ENCODE data around the gene KRTAP10-3.

Gene KRTAP10-3

DNA sequence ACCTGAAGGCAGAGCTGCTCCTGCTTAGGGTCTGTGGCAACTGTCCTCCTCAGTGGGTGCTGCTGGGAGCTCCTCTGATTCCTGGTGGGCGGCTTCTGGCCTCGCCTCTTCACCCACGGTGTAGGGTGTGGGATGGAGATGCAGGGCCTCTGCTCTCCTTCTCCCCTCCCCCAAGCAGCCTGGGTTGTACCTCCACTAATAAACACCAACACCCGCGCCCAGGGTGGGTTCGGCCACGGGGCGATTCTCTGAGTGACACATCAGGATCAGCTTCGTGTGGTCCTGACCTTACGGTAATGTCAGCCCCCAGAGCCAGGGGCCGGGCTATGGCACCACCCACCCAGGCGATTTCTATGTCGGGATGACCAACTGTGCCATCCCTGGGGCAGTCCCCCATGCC lies 42.3 kb downstream of the KRTAP10-3 start:
- no peak for DNase-seq (ENCODE audit: low read depth)
- TF ChIP-seq, protein P1, sequence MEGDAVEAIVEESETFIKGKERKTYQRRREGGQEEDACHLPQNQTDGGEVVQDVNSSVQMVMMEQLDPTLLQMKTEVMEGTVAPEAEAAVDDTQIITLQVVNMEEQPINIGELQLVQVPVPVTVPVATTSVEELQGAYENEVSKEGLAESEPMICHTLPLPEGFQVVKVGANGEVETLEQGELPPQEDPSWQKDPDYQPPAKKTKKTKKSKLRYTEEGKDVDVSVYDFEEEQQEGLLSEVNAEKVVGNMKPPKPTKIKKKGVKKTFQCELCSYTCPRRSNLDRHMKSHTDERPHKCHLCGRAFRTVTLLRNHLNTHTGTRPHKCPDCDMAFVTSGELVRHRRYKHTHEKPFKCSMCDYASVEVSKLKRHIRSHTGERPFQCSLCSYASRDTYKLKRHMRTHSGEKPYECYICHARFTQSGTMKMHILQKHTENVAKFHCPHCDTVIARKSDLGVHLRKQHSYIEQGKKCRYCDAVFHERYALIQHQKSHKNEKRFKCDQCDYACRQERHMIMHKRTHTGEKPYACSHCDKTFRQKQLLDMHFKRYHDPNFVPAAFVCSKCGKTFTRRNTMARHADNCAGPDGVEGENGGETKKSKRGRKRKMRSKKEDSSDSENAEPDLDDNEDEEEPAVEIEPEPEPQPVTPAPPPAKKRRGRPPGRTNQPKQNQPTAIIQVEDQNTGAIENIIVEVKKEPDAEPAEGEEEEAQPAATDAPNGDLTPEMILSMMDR (IDR thresholded peaks at IDR 0.05; ENCODE audit: low read depth, low read length, missing control alignments) = no peak
- H3K4me3 ChIP-seq (ENCODE audit: low read depth, low read length) = no peak overlapping the region

DNA sequence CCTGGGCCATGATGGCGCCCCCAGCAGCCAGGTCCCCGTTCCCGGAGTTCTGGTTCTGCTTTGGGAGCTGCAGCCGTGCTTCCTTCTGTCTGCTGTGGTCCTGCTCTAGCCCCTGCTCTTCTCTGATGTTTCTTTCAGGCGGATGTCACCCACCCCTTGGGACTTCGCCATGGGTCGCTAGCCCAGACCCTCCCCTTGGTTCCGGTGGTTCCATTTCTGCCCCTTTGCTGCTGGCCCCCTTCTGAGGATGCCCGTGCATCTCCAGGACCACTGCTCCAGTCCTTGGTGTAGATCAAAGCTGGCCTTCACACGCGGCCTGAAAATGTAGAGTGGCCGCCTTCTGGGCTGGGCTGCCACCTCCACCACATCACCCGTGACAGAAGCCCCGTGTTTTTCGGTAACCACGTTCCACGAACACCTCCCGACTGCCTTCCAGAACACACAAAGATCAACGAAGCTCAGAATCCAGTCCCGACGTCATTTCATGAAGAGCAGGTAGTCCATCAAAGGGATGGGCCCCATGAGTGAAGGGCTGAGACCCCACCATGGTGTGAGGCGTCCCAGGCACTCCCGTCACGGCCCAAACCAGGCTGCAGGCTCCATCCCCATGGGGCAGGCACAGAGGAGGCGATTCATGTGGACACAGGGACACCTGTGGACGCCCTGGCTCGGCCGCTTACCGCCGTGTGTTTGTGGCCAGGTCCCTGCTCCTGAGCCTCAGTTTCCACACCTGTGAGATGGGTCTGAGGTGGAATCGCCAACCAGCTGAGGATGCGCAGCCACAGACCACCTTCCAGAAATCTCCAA lies 43.0 kb downstream of the KRTAP10-3 start:
- TF ChIP-seq, protein P1 (IDR thresholded peaks at IDR 0.05; ENCODE audit: low read depth, low read length, missing control alignments) = no peak
- DNase-seq (ENCODE audit: low read depth) = no peak
- no peak overlapping the region for H3K4me3 ChIP-seq (ENCODE audit: low read depth, low read length)

DNA sequence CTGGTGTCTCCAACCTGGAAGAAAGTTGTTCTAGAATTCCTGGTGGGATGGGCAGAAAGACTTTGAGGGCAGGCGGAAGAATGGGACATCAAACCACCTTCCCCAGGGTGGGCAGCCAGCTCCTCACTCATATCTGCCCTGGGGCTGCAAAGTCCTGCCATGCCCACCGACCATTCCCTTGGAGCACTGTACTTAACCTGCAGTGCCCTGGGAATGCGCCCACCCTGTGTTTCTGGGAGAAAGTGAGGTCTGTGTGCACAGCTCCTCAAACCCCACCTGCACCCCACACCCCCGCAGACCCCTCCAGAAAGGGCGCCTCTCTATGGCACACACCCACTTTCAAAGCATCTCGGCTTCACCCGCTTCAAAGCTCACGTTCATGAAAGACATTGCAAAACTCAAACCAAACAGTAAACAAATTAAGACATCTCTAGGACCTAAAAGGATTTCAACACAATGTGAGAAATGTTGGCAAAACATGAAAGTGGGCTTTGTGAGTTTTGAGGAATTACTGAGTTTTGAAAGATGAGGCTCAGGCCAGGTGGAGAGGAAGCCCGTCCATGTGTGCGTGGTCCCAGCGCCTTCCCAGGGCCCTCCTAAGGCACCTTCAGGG lies 43.7 kb downstream of the KRTAP10-3 start:
- no peak overlapping the region for H3K4me3 ChIP-seq (ENCODE audit: low read depth, low read length)
- DNase-seq (ENCODE audit: low read depth) = no peak
- TF ChIP-seq, protein P1 (IDR thresholded peaks at IDR 0.05; ENCODE audit: low read depth, low read length, missing control alignments) = no peak

DNA sequence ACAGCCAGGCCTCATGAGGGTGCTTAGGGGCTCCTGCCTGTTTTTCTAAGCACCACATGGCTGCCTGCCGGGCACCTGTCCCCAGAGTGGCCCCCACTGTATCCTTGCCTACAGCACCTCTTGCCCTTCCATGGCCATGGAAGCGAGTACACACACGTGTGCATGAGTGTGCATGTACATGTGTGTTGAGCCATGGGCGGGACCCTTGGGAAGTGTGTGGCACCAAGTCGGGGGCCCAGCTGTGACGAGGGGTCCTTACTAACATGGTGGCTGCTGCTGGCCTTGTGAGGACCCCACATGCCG lies 44.4 kb downstream of the KRTAP10-3 start:
- TF ChIP-seq, protein P1 (IDR thresholded peaks at IDR 0.05; ENCODE audit: low read depth, low read length, missing control alignments) = no peak
- no peak overlapping the region for H3K4me3 ChIP-seq (ENCODE audit: low read depth, low read length)
- no peak for DNase-seq (ENCODE audit: low read depth)

DNA sequence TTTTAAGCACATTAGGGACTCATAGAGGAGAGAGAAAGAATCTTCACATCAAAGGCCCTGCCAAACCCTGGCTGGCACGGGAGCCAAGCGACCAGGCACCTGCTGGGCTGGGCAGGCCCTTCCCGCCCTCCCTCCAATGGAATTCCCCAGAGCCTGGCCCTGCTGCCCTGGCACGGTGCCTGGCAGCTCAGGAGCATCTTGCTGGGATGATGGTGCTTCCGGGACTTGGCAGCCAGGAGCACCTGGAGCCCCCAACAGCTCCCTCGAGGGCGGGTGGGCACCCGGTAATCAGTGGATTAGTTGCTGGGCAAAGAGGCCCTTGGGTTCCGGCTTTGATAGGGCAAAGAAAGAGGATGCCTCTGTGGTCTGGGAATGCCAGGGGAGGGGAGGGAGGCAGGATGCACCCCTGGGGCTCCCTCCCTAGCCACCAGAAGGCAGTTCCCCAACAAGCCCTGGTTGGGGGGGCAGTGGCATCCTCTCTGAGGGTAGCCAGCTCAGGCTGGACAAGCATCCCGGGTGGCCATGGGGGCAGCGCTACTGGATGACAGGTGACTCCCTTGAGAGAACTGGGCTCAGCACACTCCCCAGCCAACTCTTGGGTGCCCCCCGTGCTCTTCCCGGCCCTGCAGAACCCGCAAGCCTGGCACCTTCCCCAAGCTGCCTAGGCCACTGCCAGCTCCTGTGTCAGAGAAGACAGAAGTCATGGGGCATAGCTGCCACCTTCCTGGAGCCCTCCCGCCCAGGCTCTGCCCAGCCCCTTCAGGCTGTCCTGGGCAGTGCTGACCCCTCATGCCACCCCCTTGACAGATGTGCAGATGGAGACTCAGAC lies 45.0 kb downstream of the KRTAP10-3 start:
- DNase-seq (ENCODE audit: low read depth) = no peak
- no peak overlapping the region for H3K4me3 ChIP-seq (ENCODE audit: low read depth, low read length)
- TF ChIP-seq, protein P1 (IDR thresholded peaks at IDR 0.05; ENCODE audit: low read depth, low read length, missing control alignments) = no peak

DNA sequence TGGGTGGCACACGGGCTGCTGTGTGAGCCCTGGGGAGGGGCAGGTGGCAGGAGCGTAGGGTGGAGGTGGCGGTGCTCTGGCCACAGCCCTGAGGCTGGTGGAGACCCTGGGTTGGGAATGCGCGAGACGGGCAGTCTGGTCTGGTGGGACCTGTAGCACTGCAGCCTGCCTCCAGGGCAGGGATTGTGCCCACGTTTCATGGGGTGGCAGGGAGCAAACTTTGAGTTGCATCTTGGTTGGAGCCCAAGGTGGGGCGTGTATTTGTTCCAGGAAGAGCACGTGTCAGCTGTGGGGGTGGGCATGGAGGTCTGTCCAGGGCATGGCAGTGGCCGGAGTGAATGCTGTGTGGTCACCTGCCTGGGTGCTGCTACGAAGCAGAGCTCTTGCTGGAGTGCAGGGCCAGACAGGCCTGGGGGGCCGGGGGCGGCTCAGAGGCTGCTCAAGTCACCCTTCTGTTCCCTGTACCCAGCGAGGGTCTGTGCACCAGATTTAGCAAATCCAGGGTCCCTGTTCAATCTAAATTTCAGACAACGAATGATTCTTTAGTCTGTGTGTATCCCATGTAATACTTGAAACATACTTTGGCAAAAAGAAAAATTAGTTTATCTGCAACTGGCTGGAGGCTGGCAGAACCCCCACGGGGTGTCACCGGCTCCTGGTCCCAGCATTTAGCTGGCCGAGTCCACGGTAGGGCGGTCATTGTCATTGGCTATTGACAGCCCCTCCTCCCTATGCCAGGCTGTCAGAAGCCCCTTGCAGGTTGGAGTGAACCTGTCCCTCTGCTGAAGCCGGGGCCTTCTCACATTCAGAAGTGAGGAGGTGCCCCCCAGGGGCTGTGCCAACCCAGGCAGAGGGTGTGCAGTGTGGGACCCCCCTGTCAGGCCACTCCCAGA lies 45.9 kb downstream of the KRTAP10-3 start:
- H3K4me3 ChIP-seq (ENCODE audit: low read depth, low read length) = no peak overlapping the region
- no peak for DNase-seq (ENCODE audit: low read depth)
- TF ChIP-seq, protein P1 (IDR thresholded peaks at IDR 0.05; ENCODE audit: low read depth, low read length, missing control alignments) = no peak

Measured in GM12864 (cell line).